HEK293T (cell line): Measurements from ENCODE around the gene NEMP2.

ENCODE experiments used
- ARNT ChIP-seq: fragments of 450-650 bp; IDR thresholded peaks from 2 replicates; pipeline ENCODE4 v1.6.1; 2017; ENCODE audit warnings: mild to moderate bottlenecking
- BHLHE40 ChIP-seq: fragments of 450-650 bp; IDR thresholded peaks from 2 replicates; pipeline ENCODE4 v1.6.1; 2016; ENCODE audit warnings: mild to moderate bottlenecking, moderate library complexity, borderline replicate concordance
- CTBP1 ChIP-seq: fragments of 450-650 bp; IDR thresholded peaks from 2 replicates; pipeline ENCODE4 v1.6.1; 2016; ENCODE audit warnings: borderline replicate concordance
- ELF4 ChIP-seq: fragments of 450-650 bp; IDR thresholded peaks from 2 replicates; pipeline ENCODE4 v1.6.1; 2017; ENCODE audit warnings: antibody characterized with exemption
- FOXA1 ChIP-seq: fragments of 450-650 bp; IDR thresholded peaks from 2 replicates; pipeline ENCODE4 v1.6.1; 2016; ENCODE audit warnings: mild to moderate bottlenecking
- FOXK2 ChIP-seq: fragments of 450-650 bp; IDR thresholded peaks from 2 replicates; pipeline ENCODE4 v1.6.1; 2016; ENCODE audit warnings: mild to moderate bottlenecking
- HDGF ChIP-seq: fragments of 450-650 bp; IDR thresholded peaks from 2 replicates; pipeline ENCODE4 v1.6.1; 2017; ENCODE audit warnings: antibody characterized with exemption, borderline replicate concordance
- PKNOX1 ChIP-seq: fragments of 450-650 bp; IDR thresholded peaks from 2 replicates; pipeline ENCODE4 v1.6.1; 2016
- SP1 ChIP-seq: fragments of 450-650 bp; IDR thresholded peaks from 2 replicates; pipeline ENCODE4 v1.6.1; 2017
- SUZ12 ChIP-seq: fragments of 450-650 bp; IDR thresholded peaks from 2 replicates; pipeline ENCODE4 v1.6.1; 2016; ENCODE audit warnings: mild to moderate bottlenecking
- TARDBP ChIP-seq: fragments of 450-650 bp; IDR thresholded peaks from 2 replicates; pipeline ENCODE4 v1.6.1; 2016
- ZNF384 ChIP-seq: fragments of 450-650 bp; IDR thresholded peaks from 2 replicates; pipeline ENCODE4 v1.6.1; 2016

- TF ChIP-seq BHLHE40, result no peak
- no peak for TF ChIP-seq SP1
- TF ChIP-seq SUZ12, result no peak
- no peak for TF ChIP-seq ELF4
- no peak for TF ChIP-seq ARNT
- no peak for TF ChIP-seq FOXA1
- no peak for TF ChIP-seq ZNF384
- TF ChIP-seq TARDBP, result no peak
- TF ChIP-seq CTBP1, result no peak
- no peak for TF ChIP-seq HDGF
- TF ChIP-seq FOXK2, result no peak
- TF ChIP-seq PKNOX1, result no peak
Observed at GRCh38 chr2:190582019-190582418, 47.5 kb upstream of the NEMP2 start.
